ENCODE results near the gene EAPP. TPM values are rescaled to one million over a fixed set of nuclear protein-coding genes. Genes with fewer than 3 reads are reported as not detected.

Gene EAPP, protein sequence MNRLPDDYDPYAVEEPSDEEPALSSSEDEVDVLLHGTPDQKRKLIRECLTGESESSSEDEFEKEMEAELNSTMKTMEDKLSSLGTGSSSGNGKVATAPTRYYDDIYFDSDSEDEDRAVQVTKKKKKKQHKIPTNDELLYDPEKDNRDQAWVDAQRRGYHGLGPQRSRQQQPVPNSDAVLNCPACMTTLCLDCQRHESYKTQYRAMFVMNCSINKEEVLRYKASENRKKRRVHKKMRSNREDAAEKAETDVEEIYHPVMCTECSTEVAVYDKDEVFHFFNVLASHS
- 10 to 100 TPM; 15.1 to 20.4 (median 18.2) TPM for total RNA-seq
- long read RNA-seq, partial matches to known transcripts = 3 of 7 reads
- long read RNA-seq, other reads (novel, unspliced or antisense) = 1 of 7 reads

GRCh38 chr14:34539407-34540180 lies at the start of gene EAPP:
Gene EAPP, minus strand, starts transcription at chr14:34539701. Its CDS starts 73 bp downstream, at chr14:34539628.
- peak; percentile 96 for TF ChIP-seq POLR2A (IDR thresholded peaks at IDR 0.05)
- peak in 1 of 4 donors; percentile 9 for TF ChIP-seq CTCF (IDR thresholded peaks at IDR 0.05)
- Histone ChIP-seq H3K4me1 (peaks cover 0 to 18% (median 5%) of the 10 kb centered on the region in 4 donors), H3K27me3 (no peaks in the 10 kb centered on the region), H3K27ac (peak within 1 kb of the TSS; percentile 96 to 98 (median 97)), H3K9me3 (no peaks in the 10 kb centered on the region), H3K4me3 (peak within 1 kb of the TSS; percentile 80 to 91 (median 87)), H3K36me3 (peaks cover 0 to 21% (median 4%) of the 10 kb centered on the region in 4 donors)
- DNase-seq = peak; percentile 99 to 100 (median 99)
- intact Hi-C loops (cut with DNase I) = no loop called here
- 0% methylated on average over 24 of the region's 59 CpGs for WGBS (ENCODE audit: insufficient coverage, low coverage, low lambda C conversion rate, missing lambda C conversion rate)
- peak; percentile 99 to 100 (median 100) for ATAC-seq

GRCh38 chr14:34583525-34583924 lies 44.0 kb upstream of the EAPP start:
- H3K27ac ChIP-seq = no peak overlapping the region
- 73% methylated on average over 3 of the region's 6 CpGs for WGBS (ENCODE audit: insufficient coverage, low coverage, low lambda C conversion rate, missing lambda C conversion rate)
- H3K4me1 ChIP-seq = no peaks in the 10 kb centered on the region
- TF ChIP-seq POLR2A (IDR thresholded peaks at IDR 0.05) (no peak), CTCF (IDR thresholded peaks at IDR 0.05) (no peak)
- no peaks in the 10 kb centered on the region for H3K9me3 ChIP-seq
- no peak overlapping the region for H3K4me3 ChIP-seq
- H3K36me3 ChIP-seq = peaks cover 4 to 60% (median 24%) of the 10 kb centered on the region in 4 donors
- ATAC-seq = no peak
- no peaks in the 10 kb centered on the region for H3K27me3 ChIP-seq
- intact Hi-C loops (cut with DNase I) = no loop called here
- DNase-seq = peak in 1 of 3 donors; percentile 6

DNA sequence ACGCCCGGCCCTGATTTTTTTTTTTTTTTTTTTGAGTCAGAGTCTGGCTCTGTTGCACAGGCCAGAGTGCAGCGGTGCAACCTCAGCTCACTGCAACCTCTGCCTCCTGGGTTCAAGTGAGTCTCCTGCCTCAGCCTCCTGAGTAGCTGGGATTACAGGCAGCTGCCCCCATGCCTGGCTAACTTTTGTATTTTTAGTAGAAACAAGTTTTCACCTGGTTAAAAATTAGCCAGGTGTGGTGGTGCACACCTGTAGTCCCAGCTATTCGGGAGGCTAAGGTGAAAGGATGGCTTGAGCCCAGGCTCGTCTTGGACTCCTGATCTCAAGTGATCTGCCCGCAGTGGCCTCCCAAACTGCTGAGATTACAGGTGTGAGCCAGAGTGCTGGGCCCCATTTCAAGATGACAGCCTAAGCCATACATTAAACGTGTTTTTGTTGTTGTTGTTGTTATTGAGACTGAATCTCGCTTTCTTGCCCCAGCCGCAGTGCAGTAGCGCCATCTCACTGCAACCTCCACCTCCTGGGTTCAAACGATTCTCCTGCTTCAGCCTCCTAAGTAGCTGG lies 42.7 kb upstream of the EAPP start:
- no peak overlapping the region for H3K27ac ChIP-seq
- H3K27me3 ChIP-seq = no peaks in the 10 kb centered on the region
- 97% methylated on average over 8 of the region's 11 CpGs for WGBS (ENCODE audit: insufficient coverage, low coverage, low lambda C conversion rate, missing lambda C conversion rate)
- peaks cover 4 to 59% (median 21%) of the 10 kb centered on the region in 4 donors for H3K36me3 ChIP-seq
- TF ChIP-seq CTCF (IDR thresholded peaks at IDR 0.05) = no peak
- TF ChIP-seq POLR2A (IDR thresholded peaks at IDR 0.05) = no peak
- H3K9me3 ChIP-seq = no peaks in the 10 kb centered on the region
- intact Hi-C loops (cut with DNase I) = no loop called here
- no peak overlapping the region for H3K4me3 ChIP-seq
- H3K4me1 ChIP-seq = no peaks in the 10 kb centered on the region
- ATAC-seq (no peak), DNase-seq (peak in 2 of 3 donors; percentile 3 to 16)

GRCh38 chr14:34580381-34580780 lies 40.9 kb upstream of the EAPP start:
- Histone ChIP-seq H3K27ac (no peak overlapping the region), H3K27me3 (no peaks in the 10 kb centered on the region), H3K9me3 (no peaks in the 10 kb centered on the region), H3K4me3 (no peak overlapping the region), H3K36me3 (peaks cover 4 to 50% (median 19%) of the 10 kb centered on the region in 4 donors), H3K4me1 (no peaks in the 10 kb centered on the region)
- intact Hi-C loops (cut with DNase I) = no loop called here
- 94% methylated on average over 5 of the region's 5 CpGs for WGBS (ENCODE audit: insufficient coverage, low coverage, low lambda C conversion rate, missing lambda C conversion rate)
- ATAC-seq (no peak), DNase-seq (peak in 2 of 3 donors; percentile 5 to 18)
- no peak for TF ChIP-seq CTCF (IDR thresholded peaks at IDR 0.05)
- TF ChIP-seq POLR2A (IDR thresholded peaks at IDR 0.05) = no peak
